GM18907 (cell line): ENCODE results near the gene BAG5.
"Not testable (repeated sequence)": the region's sequence is repeated elsewhere in the genome, so short reads cannot be mapped to it uniquely, and the experiment has no call there.

Experiments
- ATAC-seq: cut with Tn5 transposase; IDR thresholded peaks from one replicate; pipeline ENCODE4 v1.9.1; 2021; ENCODE audit warnings: mild to moderate bottlenecking, moderate library complexity; ENCODE audit not compliant: unreplicated experiment

The BAG5 gene

DNA sequence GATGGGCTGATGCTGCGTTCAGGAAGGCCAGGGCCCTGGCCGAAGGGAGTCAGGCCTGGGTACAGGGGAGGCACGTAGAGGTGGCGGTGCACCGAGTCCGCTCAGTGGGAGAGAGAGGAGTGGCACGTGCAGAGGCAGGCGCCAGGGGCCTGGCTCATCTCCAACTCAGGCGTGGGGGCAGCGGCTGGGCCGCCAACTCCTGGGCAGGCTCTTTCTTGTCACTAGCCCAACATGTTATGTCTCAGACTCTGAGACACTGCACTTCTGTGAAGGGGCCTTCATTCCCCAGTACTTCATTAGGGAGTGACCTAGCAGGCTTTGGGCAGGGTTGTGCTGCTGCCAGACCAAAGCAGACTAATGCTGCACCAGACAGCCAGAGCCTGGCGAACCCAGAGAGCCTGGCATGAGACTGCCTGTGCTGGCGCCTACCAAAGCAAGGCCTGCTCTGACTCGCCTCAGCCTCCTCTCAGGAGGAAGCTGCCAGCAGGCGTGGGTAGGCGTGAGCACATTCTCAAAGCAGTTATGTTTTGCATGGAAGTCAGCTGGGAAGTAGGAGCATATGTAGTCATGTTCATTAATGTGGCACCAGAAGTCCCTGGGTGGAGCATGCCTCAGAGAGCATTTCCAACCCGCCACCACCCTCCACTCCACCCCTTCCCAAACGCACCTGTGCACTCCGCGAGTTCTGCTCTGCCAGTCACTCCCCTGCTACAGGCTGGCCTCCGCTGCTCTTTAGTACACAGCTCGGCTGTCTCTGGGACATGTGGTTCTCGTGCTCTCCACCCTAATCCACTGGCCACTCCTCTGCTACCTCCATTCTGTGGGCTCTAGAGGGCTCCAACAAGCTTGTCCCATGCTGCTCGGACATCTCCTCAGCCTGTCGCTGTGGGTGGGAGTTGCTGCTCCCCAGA is 49.5 kb downstream of the BAG5 start:
- no peak for ATAC-seq

DNA sequence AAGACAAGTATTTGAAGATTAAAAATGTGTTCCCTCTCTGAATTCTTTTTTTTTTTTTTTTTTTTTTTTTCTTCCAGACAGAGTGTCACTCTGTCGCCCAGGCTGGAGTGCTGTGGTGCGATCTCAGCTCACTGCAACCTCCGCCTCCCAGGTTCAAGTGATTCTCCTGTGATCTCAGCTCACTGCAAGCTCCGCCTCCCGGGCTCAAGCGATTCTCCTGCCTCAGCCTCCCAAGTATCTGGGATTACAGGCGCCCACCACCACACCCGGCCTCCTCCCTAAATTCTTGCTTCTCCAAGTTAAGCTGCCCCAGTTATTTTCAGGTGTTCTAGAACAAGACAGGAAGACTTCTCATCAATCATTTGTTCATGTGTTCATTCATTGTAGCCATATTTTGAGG is 50.3 kb downstream of the BAG5 start:
- not testable (repeated sequence) for ATAC-seq

- no peak for ATAC-seq
Observed at GRCh38 chr14:103510724-103511693, 51.4 kb downstream of the BAG5 start.

GRCh38 chr14:103509864-103510723 is 52.4 kb downstream of the BAG5 start:
- no peak for ATAC-seq

DNA sequence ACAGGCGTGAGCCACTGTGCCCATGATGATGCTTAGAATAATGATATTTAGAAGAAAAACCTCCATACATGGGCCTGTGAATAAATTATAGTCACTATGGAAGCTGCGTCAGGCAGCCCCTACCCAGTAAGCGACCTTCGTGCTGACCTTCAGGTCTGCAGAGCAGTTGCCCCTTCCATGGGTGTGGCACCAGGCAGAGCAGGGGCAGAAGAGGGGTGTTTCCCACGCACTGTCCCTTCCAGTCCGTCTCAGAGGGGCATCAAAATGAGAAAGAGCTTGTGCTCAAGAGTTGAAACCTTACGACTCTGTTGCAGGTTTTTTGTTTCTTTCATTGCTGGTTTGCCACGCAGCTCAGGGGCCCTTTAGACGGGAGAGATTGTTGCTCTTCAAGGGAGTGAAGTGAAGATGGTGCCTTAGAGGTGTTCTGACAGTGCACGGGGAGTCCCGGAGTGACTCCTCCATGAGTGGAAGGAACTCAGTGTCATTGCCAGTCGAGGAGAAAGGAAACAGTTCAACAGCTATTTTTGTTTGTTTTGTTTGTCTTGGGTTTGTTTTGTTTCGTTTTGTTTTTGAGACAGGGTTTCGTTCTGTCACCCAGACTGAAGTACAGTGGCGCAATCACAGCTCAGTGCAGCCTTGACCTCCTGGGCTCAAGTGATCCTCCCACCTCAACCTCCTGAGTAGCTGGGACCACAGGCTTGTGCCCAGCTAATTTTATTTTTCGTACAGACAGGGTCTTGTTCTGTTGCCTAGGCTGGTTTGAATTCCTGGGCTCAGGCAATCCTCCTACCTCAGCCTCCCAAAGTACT is 53.7 kb downstream of the BAG5 start:
- no peak for ATAC-seq

DNA sequence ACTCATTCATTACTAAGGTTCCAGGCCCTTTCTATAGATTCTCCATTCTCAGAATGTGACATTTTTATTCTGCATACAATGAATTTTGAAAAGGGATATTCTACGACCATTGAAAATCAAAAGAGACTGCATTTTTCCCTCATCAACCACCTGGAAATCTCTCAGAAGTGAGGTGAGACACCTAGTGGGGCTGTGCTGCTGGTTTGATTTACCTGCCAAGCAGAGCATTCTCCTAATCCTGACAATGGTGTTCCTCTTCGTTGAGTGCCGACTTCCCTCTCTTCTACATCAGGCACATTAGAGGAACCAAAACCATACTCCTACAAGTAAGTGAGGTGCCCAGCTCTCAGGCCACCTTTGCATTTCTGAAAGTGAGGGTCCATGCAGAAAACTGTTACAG is 54.7 kb downstream of the BAG5 start:
- no peak for ATAC-seq
